Upper lobe of right lung (tissue), 1 donor: ENCODE data around the gene BPIFA1. TPM values are rescaled to one million over a fixed set of nuclear protein-coding genes. Genes with fewer than 3 reads are reported as not detected.

Experiments
- ATAC-seq: fragments of 200-7000 bp; cut with Tn5 transposase; one replicate; pipeline ENCODE4 v1.9.1; 2020; ENCODE audit warnings: mild to moderate bottlenecking, moderate library complexity
- DNase-seq: peaks from one replicate; pipeline ENCODE4 v3.0.0-alpha.2; 2020
- H3K27ac ChIP-seq: fragments of 200-600 bp; one replicate; pipeline ENCODE4 v1.8.0; 2022
- H3K27me3 ChIP-seq: fragments of 200-600 bp; one replicate; pipeline ENCODE4 v1.8.0; 2022; ENCODE audit warnings: mild to moderate bottlenecking
- H3K36me3 ChIP-seq: fragments of 200-600 bp; one replicate; pipeline ENCODE4 v1.8.0; 2022
- H3K4me1 ChIP-seq: fragments of 200-600 bp; one replicate; pipeline ENCODE4 v1.8.0; 2022
- H3K4me3 ChIP-seq: fragments of 200-600 bp; one replicate; pipeline ENCODE4 v1.8.0; 2022; ENCODE audit warnings: mild to moderate bottlenecking
- H3K9me3 ChIP-seq: fragments of 200-600 bp; one replicate; pipeline ENCODE4 v1.8.0; 2022
- intact Hi-C: fragments of 100-400 bp; cut with DNase I; formaldehyde crosslinking; loops from one replicate; pipeline ENCODE4 v1.11.0; 2022
- total RNA-seq: library from RNA; stranded (reverse); fragmentation: NEBNext Ultra II Directional; extraction: Animal tissue kit (Norgen Biotek cat#: 25700); gene quantifications from one replicate; pipeline ENCODE4 v1.2.1, GENCODE V29; 2021
- TF ChIP-seq, protein P1 (sequence below): fragments of 200-600 bp; IDR thresholded peaks from one replicate; pipeline ENCODE4 v1.8.0; 2022; ENCODE audit warnings: antibody characterized with exemption
- donor health status: DM: no; HTN: yes; CAD: no; lungs with severe emphysema.

The BPIFA1 gene
- total RNA-seq, 1 donor from 2014 or later = not detected

DNA sequence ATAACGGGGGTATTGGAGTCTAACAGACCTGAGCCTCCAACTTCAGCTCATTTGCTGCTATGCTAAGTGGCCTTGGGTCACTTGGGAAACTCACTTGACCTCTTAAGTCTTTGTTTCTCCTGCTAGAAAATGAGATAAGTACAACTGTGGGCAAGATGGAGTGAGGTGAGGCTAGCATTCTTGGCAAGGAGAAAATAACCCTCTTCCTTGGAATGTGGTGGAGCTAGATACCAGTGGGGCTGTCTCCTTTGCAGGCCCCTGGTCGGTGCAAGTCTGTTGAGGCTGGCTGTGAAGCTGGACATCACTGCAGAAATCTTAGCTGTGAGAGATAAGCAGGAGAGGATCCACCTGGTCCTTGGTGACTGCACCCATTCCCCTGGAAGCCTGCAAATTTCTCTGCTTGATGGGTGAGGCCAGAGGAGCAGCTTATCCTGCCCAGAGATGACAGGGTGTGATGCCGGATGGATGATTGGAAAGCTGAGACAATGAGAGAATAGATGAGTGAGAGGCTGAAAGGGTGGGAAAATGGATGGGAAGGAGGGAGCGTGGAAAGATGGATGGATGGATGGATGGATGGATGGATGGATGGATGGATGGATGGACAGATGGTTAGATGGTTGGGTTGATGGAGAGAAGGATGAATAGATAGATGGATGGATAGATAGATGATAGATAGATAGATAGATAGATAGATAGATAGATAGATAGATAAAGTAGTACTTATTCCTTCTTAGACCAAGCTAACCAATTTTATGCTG, 4.4 kb downstream of the BPIFA1 start:
- no peak overlapping the region for H3K4me3 ChIP-seq
- no peaks in the 10 kb centered on the region for H3K27me3 ChIP-seq
- H3K9me3 ChIP-seq = no peaks in the 10 kb centered on the region
- no peak overlapping the region for H3K27ac ChIP-seq
- no peaks in the 10 kb centered on the region for H3K36me3 ChIP-seq
- H3K4me1 ChIP-seq = no peaks in the 10 kb centered on the region
- ATAC-seq (peak; percentile 6), DNase-seq (no peak)
- intact Hi-C loops = no loop called here
- TF ChIP-seq, protein P1, sequence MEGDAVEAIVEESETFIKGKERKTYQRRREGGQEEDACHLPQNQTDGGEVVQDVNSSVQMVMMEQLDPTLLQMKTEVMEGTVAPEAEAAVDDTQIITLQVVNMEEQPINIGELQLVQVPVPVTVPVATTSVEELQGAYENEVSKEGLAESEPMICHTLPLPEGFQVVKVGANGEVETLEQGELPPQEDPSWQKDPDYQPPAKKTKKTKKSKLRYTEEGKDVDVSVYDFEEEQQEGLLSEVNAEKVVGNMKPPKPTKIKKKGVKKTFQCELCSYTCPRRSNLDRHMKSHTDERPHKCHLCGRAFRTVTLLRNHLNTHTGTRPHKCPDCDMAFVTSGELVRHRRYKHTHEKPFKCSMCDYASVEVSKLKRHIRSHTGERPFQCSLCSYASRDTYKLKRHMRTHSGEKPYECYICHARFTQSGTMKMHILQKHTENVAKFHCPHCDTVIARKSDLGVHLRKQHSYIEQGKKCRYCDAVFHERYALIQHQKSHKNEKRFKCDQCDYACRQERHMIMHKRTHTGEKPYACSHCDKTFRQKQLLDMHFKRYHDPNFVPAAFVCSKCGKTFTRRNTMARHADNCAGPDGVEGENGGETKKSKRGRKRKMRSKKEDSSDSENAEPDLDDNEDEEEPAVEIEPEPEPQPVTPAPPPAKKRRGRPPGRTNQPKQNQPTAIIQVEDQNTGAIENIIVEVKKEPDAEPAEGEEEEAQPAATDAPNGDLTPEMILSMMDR = no peak

DNA sequence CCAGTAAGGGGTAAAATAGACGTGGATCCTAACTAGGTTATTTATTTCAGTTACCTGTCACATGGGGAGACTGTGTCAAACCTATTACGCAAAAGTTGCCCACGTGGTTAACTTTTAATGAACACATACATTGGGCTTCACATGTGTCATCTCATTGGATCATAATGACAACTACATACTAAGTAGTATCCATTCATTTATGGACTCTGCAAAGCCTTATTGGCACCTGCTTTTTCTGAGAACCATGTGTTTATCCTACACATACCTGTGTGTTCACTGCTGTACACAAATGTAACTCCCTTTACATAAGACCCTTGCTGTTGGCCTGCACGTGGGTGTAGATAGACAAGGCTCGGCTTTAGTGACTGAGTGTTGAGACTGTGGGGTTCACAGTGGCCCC, 5.1 kb downstream of the BPIFA1 start:
- Histone ChIP-seq H3K27ac (no peak overlapping the region), H3K4me1 (no peaks in the 10 kb centered on the region), H3K9me3 (no peaks in the 10 kb centered on the region), H3K27me3 (no peaks in the 10 kb centered on the region), H3K36me3 (no peaks in the 10 kb centered on the region), H3K4me3 (no peak overlapping the region)
- ATAC-seq = no peak
- intact Hi-C loops = no loop called here
- no peak for DNase-seq
- TF ChIP-seq, protein P1 = no peak

DNA sequence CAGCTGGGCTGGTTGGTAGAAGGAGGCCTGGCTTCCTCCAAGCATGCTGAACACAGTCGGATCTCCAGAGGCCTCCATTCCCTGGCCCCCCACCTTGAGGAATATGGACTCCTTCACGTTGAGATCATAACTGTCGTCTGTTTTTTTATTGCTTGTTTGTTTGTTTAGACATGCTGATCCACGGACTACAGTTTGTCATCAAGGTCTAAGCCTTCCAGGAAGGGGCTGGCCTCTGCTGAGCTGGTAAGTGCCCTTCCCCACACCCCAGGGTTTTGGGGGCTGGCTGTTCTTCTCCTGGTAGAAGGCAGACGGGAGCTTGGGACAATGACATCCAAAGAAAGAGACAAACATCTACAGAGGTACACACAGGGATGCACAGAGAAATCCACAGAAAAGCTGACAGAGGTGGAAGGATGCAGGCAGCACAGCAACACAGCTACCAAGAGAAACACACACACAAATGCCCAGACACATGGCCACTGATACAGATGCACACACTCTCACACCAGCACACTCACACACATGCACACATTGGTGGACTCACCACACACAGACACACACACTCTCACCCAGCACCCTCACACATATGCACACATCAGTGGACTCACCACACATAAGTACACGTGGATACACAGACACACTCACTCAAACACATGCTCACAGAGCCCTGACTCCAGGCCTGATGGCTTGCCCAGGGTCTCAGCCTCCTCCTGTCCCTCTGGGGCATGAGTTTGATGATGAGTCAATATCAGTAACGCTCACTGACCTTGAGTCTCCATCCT, 6.7 kb downstream of the BPIFA1 start:
- DNase-seq = no peak

DNA sequence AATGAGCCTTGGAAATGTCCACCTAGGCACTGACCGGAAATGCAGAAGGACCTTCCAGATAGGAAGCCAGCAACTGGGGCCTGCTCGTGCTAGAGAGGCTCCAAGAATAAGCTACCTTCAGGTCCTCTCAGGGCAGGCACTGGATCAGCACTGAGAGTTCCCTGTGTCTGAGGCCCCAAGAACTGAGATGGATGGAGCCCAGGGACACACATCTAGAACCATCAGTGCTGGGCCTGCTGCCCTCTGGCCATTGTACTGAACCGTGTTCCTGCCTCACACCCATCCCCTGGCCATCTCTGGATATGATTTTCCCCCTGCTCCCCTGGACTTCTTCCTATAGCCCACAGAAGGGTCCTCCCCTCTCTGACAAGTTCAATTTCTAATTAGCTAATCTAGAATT, 10.3 kb downstream of the BPIFA1 start:
- no peaks in the 10 kb centered on the region for H3K27me3 ChIP-seq
- no peaks in the 10 kb centered on the region for H3K36me3 ChIP-seq
- intact Hi-C loops = no loop called here
- ATAC-seq (no peak), DNase-seq (no peak)
- H3K4me1 ChIP-seq = no peaks in the 10 kb centered on the region
- no peak overlapping the region for H3K4me3 ChIP-seq
- no peaks in the 10 kb centered on the region for H3K9me3 ChIP-seq
- no peak overlapping the region for H3K27ac ChIP-seq
- TF ChIP-seq, protein P1 = no peak

More for the DNA sequence above, 6.7 kb downstream of the BPIFA1 start:
- Histone ChIP-seq H3K27me3 (no peaks in the 10 kb centered on the region), H3K9me3 (no peaks in the 10 kb centered on the region), H3K4me1 (no peaks in the 10 kb centered on the region), H3K27ac (no peak overlapping the region), H3K4me3 (no peak overlapping the region), H3K36me3 (no peaks in the 10 kb centered on the region)
- no peak for ATAC-seq
- intact Hi-C loops = no loop called here
- TF ChIP-seq, protein P1 = no peak

DNA sequence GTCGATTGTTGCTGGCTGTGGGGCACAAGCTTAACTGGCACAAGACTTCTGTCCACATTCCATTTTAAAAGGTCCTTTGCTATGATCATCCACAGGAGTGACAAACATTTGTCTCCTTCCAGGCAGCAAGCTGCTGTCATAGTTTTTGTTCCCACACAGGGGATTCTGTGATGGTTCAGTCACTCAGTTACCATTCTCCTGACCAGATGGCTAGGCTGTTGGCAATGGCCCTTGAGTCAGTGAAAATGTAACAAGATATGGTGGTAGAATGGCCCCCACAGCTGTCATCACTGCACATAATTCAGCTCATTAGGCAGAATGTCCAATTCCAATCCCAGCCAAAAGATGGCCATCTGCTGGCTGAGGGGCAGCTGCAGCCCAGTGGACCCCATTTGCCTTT, 13.7 kb downstream of the BPIFA1 start:
- no peaks in the 10 kb centered on the region for H3K4me1 ChIP-seq
- no peaks in the 10 kb centered on the region for H3K36me3 ChIP-seq
- TF ChIP-seq, protein P1 = no peak
- no peak overlapping the region for H3K4me3 ChIP-seq
- ATAC-seq = no peak
- no peaks in the 10 kb centered on the region for H3K27me3 ChIP-seq
- intact Hi-C loops = no loop called here
- H3K27ac ChIP-seq = no peak overlapping the region
- H3K9me3 ChIP-seq = no peaks in the 10 kb centered on the region
- DNase-seq = no peak
